ENCODE results near the gene KPNA4.

KPNA4 gene

GRCh38 chr3:160445854-160446253 is 119.5 kb downstream of the KPNA4 start:
- Histone ChIP-seq H3K27me3 (ENCODE audit: insufficient read depth, poor library complexity, severe bottlenecking) (no peaks in the 10 kb centered on the region), H3K4me3 (replicated peaks; ENCODE audit: insufficient read depth, low read length) (no peak overlapping the region), H3K27ac (replicated peaks) (no peak overlapping the region)
- no peak for TF ChIP-seq CTCF (IDR thresholded peaks at IDR 0.05; ENCODE audit: insufficient read depth, low read length)
- TF ChIP-seq GABPA (IDR thresholded peaks at IDR 0.05; ENCODE audit: low read depth): no peak
- TF ChIP-seq, protein P1, sequence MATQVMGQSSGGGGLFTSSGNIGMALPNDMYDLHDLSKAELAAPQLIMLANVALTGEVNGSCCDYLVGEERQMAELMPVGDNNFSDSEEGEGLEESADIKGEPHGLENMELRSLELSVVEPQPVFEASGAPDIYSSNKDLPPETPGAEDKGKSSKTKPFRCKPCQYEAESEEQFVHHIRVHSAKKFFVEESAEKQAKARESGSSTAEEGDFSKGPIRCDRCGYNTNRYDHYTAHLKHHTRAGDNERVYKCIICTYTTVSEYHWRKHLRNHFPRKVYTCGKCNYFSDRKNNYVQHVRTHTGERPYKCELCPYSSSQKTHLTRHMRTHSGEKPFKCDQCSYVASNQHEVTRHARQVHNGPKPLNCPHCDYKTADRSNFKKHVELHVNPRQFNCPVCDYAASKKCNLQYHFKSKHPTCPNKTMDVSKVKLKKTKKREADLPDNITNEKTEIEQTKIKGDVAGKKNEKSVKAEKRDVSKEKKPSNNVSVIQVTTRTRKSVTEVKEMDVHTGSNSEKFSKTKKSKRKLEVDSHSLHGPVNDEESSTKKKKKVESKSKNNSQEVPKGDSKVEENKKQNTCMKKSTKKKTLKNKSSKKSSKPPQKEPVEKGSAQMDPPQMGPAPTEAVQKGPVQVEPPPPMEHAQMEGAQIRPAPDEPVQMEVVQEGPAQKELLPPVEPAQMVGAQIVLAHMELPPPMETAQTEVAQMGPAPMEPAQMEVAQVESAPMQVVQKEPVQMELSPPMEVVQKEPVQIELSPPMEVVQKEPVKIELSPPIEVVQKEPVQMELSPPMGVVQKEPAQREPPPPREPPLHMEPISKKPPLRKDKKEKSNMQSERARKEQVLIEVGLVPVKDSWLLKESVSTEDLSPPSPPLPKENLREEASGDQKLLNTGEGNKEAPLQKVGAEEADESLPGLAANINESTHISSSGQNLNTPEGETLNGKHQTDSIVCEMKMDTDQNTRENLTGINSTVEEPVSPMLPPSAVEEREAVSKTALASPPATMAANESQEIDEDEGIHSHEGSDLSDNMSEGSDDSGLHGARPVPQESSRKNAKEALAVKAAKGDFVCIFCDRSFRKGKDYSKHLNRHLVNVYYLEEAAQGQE (IDR thresholded peaks at IDR 0.05; ENCODE audit: insufficient replicate concordance, low read depth): no peak
- no peak for TF ChIP-seq POLR2AphosphoS5 (IDR thresholded peaks at IDR 0.05; ENCODE audit: low read depth)
- no peak for TF ChIP-seq SPI1 (IDR thresholded peaks at IDR 0.05; ENCODE audit: borderline replicate concordance, low read depth)
- DNase-seq (ENCODE audit: low read depth in 1 of 2, low spot score in 1 of 2): no peak

All from HL-60 (cell line).